GM18951 (cell line): ENCODE results near the gene RAX.
"Not testable (repeated sequence)": the region's sequence is repeated elsewhere in the genome, so short reads cannot be mapped to it uniquely, and the experiment has no call there.

Experiments used
- POLR2A ChIP-seq: IDR thresholded peaks from 4 replicates; pipeline ENCODE4 v1.6.1; 2011; ENCODE audit warnings: mild to moderate bottlenecking; ENCODE audit not compliant: insufficient read length, insufficient read depth; ENCODE audit errors: extremely low read depth
- in situ Hi-C: fragments of 300-500 bp; cut with MboI; formaldehyde crosslinking; loops from one replicate; pipeline ENCODE4 v1.12.0; 2022; ENCODE audit warnings: low sequenced_read_pairs, mixed read lengths, inconsistent platforms; ENCODE audit not compliant: unreplicated experiment

RAX gene

DNA sequence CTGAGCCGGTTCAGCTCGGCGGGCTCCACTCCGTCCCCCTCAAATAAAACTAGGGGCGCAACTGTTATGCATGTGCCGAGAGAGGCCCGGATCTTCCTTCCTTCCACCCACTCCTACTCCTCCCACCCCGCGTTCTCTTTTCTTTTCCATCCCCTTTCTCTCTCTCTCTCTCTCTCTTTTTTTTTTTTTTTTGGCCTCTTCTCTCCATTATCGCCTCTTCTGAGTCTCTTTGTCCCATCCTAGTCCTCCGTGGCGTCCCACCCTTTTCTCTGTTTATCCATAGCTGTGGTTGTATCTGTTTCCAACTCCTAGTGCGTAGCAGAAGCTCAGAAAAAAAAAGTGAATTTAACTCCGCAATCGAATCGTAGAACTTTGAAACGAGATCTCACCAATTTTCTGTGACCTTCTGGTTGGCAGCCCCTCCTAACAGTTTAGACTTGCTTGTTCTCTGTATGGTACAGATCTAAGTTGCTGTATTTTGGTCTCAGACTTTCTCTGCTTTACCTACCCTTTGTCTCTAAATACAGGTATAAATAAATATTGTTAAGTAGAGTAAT, 3.6 kb downstream of the RAX start:
- no peak for TF ChIP-seq POLR2A

DNA sequence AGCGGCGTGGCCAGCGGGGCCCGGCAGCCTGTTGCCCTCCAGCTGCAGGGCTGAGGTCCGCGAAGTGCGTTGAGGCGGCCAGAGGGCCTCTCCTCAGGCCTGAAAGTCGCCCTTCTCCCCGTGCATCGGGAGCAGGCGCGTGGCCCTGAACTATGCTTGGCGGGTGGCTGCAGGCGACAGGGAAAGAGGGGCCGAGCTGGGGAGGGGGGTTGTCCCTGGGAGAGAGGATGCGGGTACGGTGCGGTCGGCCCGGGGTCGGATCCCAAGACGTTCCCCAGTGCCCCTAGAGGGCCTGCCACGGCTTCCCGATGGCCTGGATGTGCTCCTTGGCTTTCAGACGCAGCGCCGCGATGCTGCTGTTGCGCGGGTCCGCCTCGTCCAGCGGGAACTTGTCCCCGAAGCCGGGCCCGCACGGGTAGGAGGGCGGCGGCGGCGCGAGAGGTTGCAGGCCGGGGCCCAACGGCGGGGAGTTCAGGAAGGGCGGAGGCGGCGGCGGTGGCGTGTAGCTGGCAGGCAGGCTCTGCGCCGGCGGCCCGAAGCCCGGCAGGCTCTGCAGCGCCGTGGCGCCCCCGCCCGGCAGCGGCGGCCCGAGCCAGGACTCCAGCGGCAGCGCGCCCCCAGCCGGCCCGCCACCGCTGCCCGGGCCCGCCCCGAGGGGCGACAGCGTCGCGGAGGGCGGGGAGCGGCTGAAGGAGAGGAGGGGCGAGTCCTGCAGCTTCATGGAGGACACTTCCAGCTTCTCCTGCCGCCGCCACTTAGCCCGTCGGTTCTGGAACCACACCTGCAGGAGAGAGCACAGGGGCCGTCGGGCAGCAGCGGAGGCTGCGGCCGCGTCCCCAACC, 4.3 kb downstream of the RAX start:
- no peak for TF ChIP-seq POLR2A
- in situ Hi-C loops: no loop called here

More for the DNA sequence above, 3.6 kb downstream of the RAX start:
- in situ Hi-C loops: no loop called here

DNA sequence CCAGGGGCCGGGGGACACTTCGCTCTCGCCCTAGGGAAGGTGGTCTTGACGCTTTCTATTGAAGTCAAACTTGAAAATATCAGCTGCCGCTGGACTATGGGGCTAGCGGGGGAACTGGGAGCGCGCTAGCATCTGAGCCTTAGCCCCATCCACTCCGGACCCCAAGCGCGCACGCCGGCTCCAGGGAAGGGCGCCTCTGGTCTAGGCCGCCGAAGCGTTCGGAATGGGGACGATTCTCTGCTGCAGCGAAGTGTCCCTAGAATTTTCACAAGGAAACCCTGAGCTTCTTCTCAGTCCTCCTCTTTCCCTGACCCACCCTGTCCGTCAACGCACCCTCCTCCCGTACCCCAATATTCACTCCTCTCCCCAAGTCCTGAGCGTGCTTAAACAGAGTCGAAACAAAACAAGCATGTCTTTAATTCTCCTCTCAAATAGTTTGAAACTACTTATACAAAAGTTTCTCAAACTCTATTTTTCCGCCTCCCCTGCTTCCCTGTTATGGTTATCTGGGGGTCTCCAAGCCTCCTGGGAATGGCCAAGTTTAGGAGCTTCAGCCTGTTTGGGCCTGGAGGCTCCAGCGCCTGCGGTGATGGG, 5.0 kb downstream of the RAX start:
- in situ Hi-C loops: no loop called here
- TF ChIP-seq POLR2A: no peak

DNA sequence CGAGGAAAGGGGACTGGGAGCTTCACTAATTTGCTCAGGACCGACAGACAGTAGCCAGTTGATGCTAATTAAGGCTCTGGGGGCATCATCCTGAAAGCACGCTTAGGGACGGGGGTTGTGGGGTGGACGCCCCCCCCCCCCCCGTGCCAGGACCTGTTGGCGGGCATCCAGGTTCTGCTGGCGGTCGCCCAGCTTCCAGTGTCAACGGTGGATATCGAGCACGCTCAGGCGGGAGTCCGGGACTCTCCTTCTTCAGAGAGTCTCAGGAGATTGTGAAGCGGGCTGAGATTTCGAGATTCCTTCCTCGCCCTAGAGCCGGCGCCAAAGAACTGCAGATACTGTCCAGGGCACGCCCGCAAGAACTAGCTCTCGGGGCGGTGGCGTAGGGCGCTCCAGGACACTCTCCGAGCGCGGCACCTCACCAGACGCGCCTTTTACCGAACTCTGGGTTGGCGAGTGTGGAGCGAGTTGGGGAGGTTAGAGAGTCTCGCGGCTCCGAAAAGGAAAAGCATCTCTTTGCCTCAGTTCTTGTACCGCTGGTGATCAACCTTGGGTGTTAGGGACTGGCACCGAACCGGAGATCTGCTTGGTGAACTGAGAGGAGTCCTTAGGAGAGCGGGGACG, 5.6 kb downstream of the RAX start:
- no peak for TF ChIP-seq POLR2A
- in situ Hi-C loops: no loop called here

DNA sequence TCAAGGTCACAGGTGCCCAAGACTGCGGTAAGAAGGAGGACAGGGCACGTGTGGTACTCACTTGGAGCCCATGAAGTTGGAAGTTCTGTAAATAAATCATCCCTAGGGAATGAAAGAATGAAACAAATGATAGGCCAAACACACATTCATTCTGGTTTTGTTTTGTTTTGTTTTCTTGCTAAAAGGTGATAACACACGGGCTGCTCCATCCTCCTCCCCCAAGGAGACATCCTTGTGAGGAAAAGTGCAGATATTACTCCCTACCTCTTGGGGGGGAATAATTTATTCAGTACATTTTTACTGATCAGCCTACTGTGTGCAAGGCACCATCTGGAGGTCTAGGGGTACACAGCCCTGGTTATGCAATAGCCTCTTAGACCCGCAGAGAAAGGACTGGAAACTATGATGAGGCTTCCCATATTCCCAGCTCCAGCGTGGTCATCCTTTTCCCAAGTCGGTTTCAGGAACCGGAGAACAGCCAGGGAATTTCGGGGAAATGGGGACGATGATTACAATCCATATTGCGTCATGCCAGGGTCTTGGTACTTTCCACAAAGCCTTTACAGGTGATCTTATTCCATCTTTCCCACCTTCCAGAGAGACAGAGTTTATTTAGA, 6.3 kb downstream of the RAX start:
- in situ Hi-C loops: no loop called here
- TF ChIP-seq POLR2A: no peak

DNA sequence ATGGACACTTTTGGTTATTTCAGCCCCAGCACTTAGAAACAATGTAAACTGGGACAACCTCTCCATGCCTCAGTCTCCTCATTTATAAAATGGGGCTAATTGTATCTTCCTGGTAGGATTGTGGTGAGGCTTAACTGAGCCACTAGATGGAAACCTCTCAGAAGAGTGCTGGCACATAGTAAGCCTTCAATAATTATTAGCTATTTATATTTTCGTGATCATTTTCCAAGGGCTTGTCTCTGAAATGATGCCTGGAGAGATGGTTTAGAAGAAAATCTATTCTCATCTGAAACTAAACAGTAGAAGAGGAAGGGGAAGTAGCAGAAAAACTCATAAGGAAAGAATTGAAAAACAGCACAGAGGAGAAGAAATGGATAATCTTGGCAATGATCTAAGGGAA, 6.8 kb downstream of the RAX start:
- in situ Hi-C loops: no loop called here
- no peak for TF ChIP-seq POLR2A

DNA sequence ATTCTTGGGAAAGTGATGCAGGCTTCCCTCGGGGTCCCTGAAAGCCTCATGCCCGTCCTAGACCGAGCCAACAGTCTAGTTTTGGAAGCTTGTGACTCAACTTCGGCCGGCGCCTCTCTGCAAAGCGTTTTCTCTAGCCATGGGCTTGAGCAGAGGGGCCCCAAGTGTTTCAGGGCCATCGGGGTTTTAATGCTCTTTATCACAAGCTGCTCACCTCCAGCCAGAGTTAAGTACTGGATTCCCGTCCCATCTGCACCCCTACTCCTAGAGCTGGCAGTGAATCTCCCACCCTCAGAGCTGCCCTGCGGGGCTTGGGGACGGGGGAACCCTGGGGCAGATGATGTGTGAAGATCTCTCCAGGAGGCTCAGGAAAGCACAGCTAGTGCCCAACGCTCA, 7.3 kb downstream of the RAX start:
- no peak for TF ChIP-seq POLR2A
- in situ Hi-C loops: no loop called here

DNA sequence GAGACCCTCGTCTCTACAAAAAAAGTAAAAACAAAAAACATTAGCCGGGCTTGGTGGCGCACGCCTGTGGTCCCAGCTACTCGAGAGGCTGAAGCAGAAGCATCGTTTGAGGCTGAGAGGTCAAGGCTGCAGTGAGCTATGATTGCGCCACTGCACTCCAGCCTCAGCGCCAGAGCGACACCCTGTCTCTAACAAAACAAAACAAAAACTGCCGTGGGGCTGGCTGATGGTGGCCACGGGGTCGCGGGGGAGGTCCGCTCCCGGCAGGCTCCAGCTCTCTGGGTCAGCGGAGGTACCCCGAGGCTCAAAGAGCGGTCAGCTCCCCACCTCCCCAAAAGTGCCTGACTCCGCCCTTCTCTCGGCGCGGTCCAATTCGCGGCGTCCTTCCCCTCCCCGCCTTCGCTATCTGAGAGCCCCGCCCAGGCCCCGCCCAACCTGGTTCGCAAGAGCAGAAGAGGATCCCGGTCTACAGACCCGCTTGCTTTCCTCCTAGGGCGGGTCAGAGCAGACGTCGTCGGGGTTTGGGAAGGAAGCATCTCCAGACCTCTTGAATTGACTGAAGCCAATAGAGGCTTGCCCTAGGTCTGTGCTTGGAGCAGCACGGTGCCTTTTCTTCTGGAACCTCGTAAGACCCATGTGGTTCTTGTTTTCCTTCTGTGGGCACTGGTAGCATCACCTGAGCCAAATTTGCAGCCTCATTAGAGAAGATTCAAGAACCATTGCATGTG, 7.8 kb downstream of the RAX start:
- TF ChIP-seq POLR2A: no peak

DNA sequence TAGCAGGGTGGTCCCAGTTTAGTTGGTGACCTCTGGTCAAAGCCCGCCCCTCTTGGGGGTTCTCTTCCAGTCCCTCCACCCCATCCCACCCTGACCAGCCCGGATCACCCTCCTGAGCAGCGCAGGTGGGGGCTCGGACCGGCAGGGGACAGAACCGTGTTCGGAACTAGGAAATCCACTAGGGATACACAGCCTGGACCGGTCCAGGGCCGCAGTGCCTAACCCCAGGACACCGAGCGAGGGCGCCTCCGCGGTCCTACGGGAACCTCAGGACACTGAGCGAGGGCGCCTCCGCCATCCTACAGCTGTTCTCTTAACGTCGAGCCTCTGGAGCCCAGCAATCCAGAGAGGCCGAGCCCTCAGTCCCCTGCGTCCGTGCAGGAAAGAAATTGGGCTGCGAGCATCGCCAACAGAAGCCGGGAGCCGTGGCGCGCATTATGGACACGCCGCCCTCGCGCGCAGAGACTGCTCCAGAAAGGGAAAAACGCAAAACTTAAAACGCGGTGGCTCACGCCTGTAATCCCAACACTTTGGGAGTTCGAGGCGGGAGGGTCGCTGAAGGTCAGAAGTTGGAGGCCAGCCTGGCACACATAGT, 8.5 kb downstream of the RAX start:
- no peak for TF ChIP-seq POLR2A
- in situ Hi-C loops: no loop called here

More for the DNA sequence above, 7.8 kb downstream of the RAX start:
- in situ Hi-C loops: no loop called here

DNA sequence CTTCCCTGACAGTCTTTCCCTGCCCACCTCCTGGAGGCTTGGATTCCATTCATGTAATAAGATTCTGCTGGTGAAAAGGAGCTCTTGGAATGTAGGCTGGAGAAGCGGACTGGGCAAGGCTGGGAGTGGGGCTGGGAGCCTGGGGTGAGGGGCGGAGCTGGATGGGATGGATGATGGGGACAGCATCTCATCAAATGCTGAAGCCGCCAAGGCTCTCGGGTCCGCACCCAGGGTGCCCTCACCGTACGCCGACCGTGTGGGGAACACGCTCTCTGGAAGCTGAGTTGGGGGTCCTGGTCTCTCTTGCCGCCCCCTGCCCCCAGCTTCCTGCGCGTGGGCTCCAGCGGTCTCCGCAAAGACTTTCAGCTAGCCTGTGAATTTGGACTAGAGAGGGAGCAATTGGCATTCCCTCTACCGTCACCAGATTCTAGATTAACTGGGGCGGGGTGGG, 9.1 kb downstream of the RAX start:
- in situ Hi-C loops: no loop called here
- no peak for TF ChIP-seq POLR2A

DNA sequence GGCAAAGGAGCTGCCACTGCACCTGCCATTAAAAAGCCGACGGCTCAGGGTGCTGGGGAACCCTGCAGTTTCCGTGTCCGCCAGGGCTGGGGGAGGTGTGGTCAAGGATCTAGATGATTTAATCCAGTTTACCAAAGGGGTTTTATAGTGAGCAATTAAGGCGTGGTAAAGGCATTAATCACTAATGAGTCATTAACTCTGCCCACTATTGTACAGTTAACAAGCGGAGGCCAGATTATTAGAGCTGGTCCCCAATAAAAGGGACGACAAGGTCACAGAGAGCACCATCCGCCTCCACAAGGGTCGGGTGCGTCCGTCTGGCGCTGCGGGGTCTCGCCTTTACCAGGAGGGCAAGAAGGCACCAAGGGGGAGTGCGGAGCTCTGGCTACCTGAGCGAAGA, 9.6 kb downstream of the RAX start:
- no peak for TF ChIP-seq POLR2A
- in situ Hi-C loops: no loop called here

DNA sequence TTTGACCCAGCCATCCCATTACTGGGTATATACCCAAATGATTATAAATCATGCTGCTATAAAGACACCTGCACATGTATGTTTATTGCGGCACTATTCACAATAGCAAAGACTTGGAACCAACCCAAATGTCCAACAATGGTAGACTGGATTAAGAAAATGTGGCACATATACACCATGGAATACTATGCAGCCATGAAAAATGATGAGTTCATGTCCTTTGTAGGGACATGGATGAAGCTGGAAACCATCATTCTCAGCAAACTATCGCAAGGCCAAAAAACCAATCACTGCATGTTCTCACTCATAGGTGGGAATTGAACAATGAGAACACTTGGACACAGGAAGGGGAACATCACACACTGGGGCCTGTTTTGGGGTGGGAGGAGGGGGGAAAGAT, 11.0 kb downstream of the RAX start:
- in situ Hi-C loops: not testable (repeated sequence)

DNA sequence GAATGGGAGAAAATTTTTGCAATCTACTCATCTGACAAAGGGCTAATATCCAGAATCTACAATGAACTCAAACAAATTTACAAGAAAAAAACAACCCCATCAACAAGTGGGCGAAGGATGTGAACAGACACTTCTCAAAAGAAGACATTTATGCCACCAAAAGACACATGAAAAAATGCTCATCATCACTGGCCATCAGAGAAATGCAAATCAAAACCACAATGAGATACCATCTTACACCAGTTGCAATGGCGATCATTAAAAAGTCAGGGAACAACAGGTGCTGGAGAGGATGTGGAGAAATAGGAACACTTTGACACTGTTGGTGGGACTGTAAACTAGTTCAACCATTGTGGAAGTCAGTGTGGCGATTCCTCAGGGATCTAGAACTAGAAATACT, 11.4 kb downstream of the RAX start:
- in situ Hi-C loops: not testable (repeated sequence)

DNA sequence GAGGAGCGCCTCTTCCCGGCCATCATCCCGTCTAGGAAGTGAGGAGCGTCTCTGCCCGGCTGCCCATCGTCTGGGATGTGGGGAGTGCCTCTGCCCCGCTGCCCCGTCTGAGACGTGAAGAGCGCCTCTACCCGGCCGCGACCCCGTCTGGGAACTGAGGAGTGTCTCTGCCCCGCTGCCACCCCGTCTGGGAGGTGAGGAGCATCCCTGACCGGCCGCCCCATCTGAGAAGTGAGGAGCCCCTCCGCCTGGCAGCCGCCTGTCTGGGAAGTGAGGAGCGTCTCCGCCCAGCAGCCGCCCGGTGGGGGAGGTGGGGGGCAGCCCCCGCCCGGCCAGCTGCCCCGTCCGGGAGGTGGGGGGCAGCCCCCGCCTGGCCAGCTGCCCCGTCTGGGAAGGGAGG, 17.8 kb downstream of the RAX start:
- in situ Hi-C loops: not testable (repeated sequence)
